Thyroid gland (tissue), 4 donors: Measurements from ENCODE around the gene SLC8A1. TPM values are rescaled to one million over a fixed set of nuclear protein-coding genes. Genes with fewer than 3 reads are reported as not detected.

Experiments
- DNase-seq, 2 donors: peaks; one replicate each; pipeline ENCODE4 v3.0.0-alpha.2; 2019
- H3K27ac ChIP-seq, 3 donors: fragments of 200-600 bp; sonication (generic); 1 replicate in 2 of 3; 2 replicates in 1 of 3; pipeline ENCODE4 v1.5.1; 2016 to 2019; ENCODE audit warnings: mild to moderate bottlenecking in 1 of 3, moderate library complexity in 1 of 3
- H3K27me3 ChIP-seq: fragments of 200-600 bp; sonication (generic); one replicate; pipeline ENCODE4 v1.5.1; 2019
- H3K36me3 ChIP-seq, 2 donors: fragments of 200-600 bp; sonication (generic); one replicate each; pipeline ENCODE4 v1.5.1; 2016 to 2019
- H3K4me1 ChIP-seq, 2 donors: fragments of 200-600 bp; sonication (generic); one replicate each; pipeline ENCODE4 v1.5.1; 2017 to 2019
- H3K4me3 ChIP-seq, 3 donors: fragments of 200-600 bp; sonication (generic); replicated peaks in 1 of 3; 1 replicate in 2 of 3; 2 replicates in 1 of 3; pipeline ENCODE4 v1.5.1; 2016; ENCODE audit warnings: mild to moderate bottlenecking in 1 of 3
- H3K9me3 ChIP-seq: fragments of 200-600 bp; sonication (generic); one replicate; pipeline ENCODE4 v1.5.1; 2017
- POLR2A ChIP-seq, 2 donors: fragments of 450-650 bp; IDR thresholded peaks; one replicate each; pipeline ENCODE4 v1.6.1; 2017; ENCODE audit warnings: antibody characterized with exemption in 2 of 2, mild to moderate bottlenecking in 2 of 2, moderate library complexity in 1 of 2
- WGBS, 2 donors: methylation state at CpG; one replicate each; pipeline ENCODE4 v1.1.5; 2017; 5-methylcytosine and 5-hydroxymethylcytosine counted together
- intact Hi-C: fragments of 100-400 bp; cut with DNase I; formaldehyde crosslinking; loops from one replicate; pipeline ENCODE4 v1.15.1; 2023
- total RNA-seq, 4 donors: library from RNA; depleted of rRNA; stranded (reverse); fragments of >200 nt; gene quantifications; one replicate each; pipeline ENCODE4 v1.2.3, GENCODE V29; 2016
- TF ChIP-seq, protein P1 (sequence below), 6 experiments: fragments of 200-600 bp in 3 of 6; fragments of 450-650 bp in 3 of 6; sonication (generic) in 3 of 6; IDR thresholded peaks; one replicate each; pipeline ENCODE4 v1.5.1; 2016 to 2019; ENCODE audit warnings: antibody characterized with exemption in 6 of 6, mild to moderate bottlenecking in 2 of 6, inconsistent platforms in 1 of 6, moderate library complexity in 1 of 6

The SLC8A1 gene
- total RNA-seq, 4 donors from 2014 or later = 2.0 to 5.1 (median 4.4) TPM

DNA sequence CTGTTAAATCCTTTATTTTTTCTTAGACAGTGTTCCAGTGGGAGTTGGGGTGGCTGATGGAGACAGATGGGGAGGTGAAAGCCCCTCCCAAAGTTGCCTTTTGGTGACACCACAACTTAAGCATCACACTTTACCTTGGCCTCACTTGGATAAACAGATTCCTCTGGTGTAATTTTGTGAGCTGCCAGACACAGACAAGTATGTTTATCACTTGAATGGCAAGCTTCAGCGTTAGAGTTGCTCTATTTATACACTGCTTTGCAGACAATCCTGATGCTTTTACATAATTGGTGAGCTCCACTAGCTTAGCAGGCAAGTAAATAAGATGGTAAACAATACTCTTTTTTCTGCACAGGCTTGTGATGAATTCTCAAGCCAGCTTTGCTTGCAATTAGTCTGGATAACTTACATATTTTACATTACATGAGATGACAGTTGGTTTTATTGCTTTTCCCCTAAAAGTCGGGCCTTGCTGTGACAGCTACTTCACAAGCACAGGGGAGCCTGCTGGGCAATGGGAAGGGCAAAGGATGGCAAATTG lies 226.2 kb downstream of the SLC8A1 start:
- Histone ChIP-seq H3K27me3 (no peaks in the 10 kb centered on the region), H3K4me1 (no peaks in the 10 kb centered on the region), H3K9me3 (no peaks in the 10 kb centered on the region), H3K27ac (no peak overlapping the region), H3K4me3 (no peak overlapping the region), H3K36me3 (no peaks in the 10 kb centered on the region)
- no peak for DNase-seq
- TF ChIP-seq, protein P1, sequence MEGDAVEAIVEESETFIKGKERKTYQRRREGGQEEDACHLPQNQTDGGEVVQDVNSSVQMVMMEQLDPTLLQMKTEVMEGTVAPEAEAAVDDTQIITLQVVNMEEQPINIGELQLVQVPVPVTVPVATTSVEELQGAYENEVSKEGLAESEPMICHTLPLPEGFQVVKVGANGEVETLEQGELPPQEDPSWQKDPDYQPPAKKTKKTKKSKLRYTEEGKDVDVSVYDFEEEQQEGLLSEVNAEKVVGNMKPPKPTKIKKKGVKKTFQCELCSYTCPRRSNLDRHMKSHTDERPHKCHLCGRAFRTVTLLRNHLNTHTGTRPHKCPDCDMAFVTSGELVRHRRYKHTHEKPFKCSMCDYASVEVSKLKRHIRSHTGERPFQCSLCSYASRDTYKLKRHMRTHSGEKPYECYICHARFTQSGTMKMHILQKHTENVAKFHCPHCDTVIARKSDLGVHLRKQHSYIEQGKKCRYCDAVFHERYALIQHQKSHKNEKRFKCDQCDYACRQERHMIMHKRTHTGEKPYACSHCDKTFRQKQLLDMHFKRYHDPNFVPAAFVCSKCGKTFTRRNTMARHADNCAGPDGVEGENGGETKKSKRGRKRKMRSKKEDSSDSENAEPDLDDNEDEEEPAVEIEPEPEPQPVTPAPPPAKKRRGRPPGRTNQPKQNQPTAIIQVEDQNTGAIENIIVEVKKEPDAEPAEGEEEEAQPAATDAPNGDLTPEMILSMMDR (IDR thresholded peaks at IDR 0.05) = no peak
- TF ChIP-seq POLR2A (IDR thresholded peaks at IDR 0.05) = no peak
- intact Hi-C loops = no loop called here
- WGBS, 2 donors = 42% methylated on average over 2 of the region's 2 CpGs

DNA sequence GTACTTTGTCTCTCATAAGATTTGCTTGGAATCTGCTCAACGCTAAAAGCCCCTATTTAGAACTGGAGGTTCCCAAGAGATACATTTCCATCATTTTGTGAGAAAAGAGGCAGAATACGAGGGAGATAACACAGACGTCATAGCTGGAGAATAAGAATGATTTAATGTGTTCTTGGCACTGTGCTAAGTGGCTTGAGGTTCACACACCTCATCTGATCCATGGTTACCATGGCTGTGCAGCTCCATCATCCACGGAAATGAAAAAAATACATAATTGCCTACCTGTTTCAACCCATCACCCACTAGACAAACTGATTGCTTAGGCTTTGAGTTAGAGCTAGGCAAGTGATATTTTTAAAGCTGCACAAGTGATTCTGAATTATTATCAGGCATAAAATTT lies 227.6 kb downstream of the SLC8A1 start:
- H3K27ac ChIP-seq = no peak overlapping the region
- no peaks in the 10 kb centered on the region for H3K4me1 ChIP-seq
- no peak for DNase-seq
- no peaks in the 10 kb centered on the region for H3K36me3 ChIP-seq
- WGBS, 2 donors = 85 to 88% methylated on average over 4 of the region's 4 CpGs
- H3K9me3 ChIP-seq = no peaks in the 10 kb centered on the region
- H3K27me3 ChIP-seq = no peaks in the 10 kb centered on the region
- H3K4me3 ChIP-seq = no peak overlapping the region
- intact Hi-C loops = no loop called here
- TF ChIP-seq, protein P1 (IDR thresholded peaks at IDR 0.05) = no peak
- TF ChIP-seq POLR2A (IDR thresholded peaks at IDR 0.05) = no peak

DNA sequence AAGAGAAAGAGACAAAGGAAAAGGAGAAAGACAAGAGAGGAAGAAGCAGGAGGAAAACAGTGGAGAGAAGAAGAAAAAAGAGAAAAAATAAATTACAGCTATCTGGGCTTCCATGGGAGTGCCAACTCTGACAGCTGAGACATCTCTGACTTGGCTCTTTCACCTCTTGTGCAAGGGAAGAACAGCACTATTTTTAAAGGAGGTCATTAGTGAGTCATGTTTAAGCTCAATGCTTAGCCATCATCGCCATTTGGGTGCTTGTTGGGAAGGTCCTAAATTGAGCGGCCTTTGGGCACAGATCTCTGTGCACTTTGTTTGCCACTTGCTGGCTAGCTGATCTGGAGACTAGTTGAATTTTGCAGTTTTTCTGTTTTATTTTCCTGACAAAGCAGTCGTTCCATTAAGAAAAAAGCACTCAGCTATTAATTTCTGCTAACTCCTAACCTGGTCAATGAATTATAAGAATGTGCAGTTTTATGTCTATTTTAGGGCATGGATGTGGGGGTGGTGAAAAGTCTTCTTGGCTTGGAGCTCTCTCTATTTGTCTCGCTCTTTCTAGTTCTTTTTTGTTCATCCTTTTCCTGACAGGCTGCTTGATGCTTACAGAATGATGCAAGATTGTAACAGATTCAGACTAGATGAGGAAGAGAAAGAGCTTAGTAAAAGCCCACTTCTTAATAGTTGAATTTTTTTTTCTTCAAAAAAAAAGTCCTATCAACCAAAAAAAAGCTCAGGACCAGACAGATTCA lies 231.5 kb downstream of the SLC8A1 start:
- H3K36me3 ChIP-seq = no peaks in the 10 kb centered on the region
- TF ChIP-seq, protein P1 (IDR thresholded peaks at IDR 0.05) = no peak
- no peak for TF ChIP-seq POLR2A (IDR thresholded peaks at IDR 0.05)
- H3K9me3 ChIP-seq = no peaks in the 10 kb centered on the region
- peaks cover 4 to 7% of the 10 kb centered on the region in 2 donors for H3K4me1 ChIP-seq
- no peak overlapping the region for H3K4me3 ChIP-seq
- 82 to 88% methylated on average over 4 of the region's 4 CpGs for WGBS, 2 donors
- intact Hi-C loops = no loop called here
- no peaks in the 10 kb centered on the region for H3K27me3 ChIP-seq
- H3K27ac ChIP-seq = no peak overlapping the region
- DNase-seq = no peak

DNA sequence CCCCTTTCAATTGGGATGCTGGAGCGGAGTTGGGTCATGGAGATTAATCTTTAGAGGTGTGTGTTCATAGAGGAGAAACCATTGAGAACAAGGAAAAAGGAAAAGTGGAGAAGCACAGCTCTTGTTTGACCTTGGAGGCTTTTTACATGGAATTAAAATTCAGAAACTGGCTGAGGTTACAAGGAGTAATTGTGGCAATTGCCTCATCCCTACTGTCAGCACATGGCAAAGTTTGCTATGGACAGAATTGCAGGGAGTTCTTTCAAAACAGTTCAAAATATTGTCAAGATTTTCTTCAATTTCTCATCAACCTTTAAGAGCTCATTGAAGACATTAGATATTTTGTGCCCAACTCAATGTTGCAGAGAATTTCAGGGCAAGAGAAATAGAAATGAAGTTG lies 232.7 kb downstream of the SLC8A1 start:
- intact Hi-C loops = no loop called here
- WGBS, 2 donors = 94 to 97% methylated on average over 1 of the region's 1 CpG
- H3K27me3 ChIP-seq = no peaks in the 10 kb centered on the region
- H3K9me3 ChIP-seq = no peaks in the 10 kb centered on the region
- TF ChIP-seq, protein P1 (IDR thresholded peaks at IDR 0.05) = no peak
- TF ChIP-seq POLR2A (IDR thresholded peaks at IDR 0.05) = no peak
- H3K36me3 ChIP-seq = no peaks in the 10 kb centered on the region
- no peak overlapping the region for H3K27ac ChIP-seq
- no peak overlapping the region for H3K4me3 ChIP-seq
- H3K4me1 ChIP-seq = peaks cover 4 to 7% of the 10 kb centered on the region in 2 donors
- no peak for DNase-seq

DNA sequence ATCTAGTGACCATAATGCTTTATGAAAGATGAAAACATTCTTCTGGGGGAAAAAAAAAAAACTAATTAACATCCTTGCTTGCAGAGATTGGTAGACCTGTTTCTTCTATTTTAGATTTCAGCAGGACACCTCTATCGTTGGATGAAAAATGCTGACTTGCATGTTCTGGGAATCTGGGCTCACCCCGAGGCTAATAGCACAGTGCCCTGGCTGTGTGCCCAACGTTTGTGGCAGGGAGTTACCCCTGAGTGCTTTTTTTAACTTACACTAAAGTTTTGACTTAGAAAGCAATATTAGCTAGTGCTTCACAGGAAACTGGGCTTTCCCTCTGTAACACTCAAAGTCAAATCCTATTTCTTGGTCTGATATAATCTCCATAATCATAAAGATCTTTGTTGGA lies 233.2 kb downstream of the SLC8A1 start:
- WGBS, 2 donors = 4 to 6% methylated on average over 3 of the region's 3 CpGs
- Histone ChIP-seq H3K27me3 (no peaks in the 10 kb centered on the region), H3K9me3 (no peaks in the 10 kb centered on the region), H3K4me3 (no peak overlapping the region), H3K36me3 (no peaks in the 10 kb centered on the region), H3K4me1 (peaks cover 4 to 7% of the 10 kb centered on the region in 2 donors), H3K27ac (no peak overlapping the region)
- intact Hi-C loops = no loop called here
- DNase-seq = peak; percentile 90 to 91
- TF ChIP-seq, protein P1 (IDR thresholded peaks at IDR 0.05) = no peak
- TF ChIP-seq POLR2A (IDR thresholded peaks at IDR 0.05) = no peak
